GM13976 (cell line): ENCODE measurements around the gene JARID2.
"Not testable (repeated sequence)": the region's sequence is repeated elsewhere in the genome, so short reads cannot be mapped to it uniquely, and the experiment has no call there.

Experiments
- DNase-seq: peaks from one replicate; pipeline ENCODE4 v3.0.0; 2012; ENCODE audit warnings: low spot score
- in situ Hi-C: fragments of 300-500 bp; cut with MboI; formaldehyde crosslinking; loops from one replicate; pipeline ENCODE4 v1.12.0; 2022; ENCODE audit warnings: low sequenced_read_pairs, mixed read lengths, inconsistent platforms; ENCODE audit not compliant: unreplicated experiment
- TF ChIP-seq, protein P1 (sequence below): IDR thresholded peaks from 2 replicates; pipeline ENCODE4 v1.5.1; 2012; ENCODE audit warnings: borderline replicate concordance, mild to moderate bottlenecking; ENCODE audit not compliant: insufficient read depth; ENCODE audit errors: extremely low read depth, missing control alignments, control extremely low read depth

The JARID2 gene

DNA sequence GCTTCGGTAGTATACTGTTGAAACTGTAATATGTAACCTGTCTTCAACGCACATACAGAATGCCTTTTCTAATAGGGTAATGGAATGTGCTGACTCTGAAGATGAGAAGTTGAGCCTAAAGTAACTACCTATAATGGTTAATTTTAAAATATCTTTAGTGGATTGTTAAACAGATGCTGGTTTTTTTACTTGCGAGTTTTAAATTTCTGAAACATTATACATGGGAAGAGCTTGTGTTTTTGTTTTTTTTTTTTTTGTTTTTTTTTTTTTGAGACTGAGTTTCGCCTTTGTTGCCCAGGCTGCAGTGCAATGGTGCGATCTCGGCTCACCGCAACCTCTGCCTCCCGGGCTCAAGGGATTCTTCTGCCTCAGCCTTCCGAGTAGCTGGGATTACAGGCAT lies 166.9 kb downstream of the JARID2 start:
- TF ChIP-seq, protein P1, sequence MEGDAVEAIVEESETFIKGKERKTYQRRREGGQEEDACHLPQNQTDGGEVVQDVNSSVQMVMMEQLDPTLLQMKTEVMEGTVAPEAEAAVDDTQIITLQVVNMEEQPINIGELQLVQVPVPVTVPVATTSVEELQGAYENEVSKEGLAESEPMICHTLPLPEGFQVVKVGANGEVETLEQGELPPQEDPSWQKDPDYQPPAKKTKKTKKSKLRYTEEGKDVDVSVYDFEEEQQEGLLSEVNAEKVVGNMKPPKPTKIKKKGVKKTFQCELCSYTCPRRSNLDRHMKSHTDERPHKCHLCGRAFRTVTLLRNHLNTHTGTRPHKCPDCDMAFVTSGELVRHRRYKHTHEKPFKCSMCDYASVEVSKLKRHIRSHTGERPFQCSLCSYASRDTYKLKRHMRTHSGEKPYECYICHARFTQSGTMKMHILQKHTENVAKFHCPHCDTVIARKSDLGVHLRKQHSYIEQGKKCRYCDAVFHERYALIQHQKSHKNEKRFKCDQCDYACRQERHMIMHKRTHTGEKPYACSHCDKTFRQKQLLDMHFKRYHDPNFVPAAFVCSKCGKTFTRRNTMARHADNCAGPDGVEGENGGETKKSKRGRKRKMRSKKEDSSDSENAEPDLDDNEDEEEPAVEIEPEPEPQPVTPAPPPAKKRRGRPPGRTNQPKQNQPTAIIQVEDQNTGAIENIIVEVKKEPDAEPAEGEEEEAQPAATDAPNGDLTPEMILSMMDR: no peak
- DNase-seq: no peak
- in situ Hi-C loops: no loop called here

DNA sequence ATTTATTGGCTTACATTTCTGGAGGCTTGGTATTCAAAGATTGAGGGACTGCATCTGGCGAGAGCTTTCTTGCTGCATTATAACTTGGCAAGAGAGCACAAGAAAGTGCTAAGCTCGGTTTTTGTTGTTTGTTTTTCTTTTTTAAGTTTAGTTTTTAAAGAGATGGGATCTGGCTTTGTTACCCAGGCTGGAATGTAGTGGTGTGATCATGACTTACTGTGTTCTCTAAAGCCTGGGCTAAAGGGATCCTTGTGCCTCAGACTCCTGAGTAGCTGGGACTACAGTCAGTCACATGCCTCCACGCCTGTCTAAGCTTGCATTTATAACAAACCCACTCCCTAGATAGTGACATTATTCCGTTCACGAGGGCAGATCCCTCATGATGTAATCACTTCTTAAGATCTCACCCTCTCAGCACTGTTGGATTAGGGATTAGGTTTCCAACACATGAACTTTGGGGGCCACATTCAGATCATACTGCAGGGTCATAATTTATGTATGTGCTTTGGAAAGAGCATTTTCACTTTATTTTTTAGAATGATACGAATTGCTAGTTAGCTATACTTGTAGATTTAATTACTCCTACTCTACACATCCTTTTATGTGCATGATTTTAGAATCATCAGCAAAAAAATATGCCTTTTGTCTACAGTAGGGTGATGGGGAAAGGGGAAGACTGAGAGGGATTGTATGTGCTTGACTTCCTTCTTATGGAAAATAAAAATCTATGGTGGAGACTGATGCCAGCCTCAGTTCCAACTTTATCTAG lies 167.8 kb downstream of the JARID2 start:
- in situ Hi-C loops: no loop called here
- DNase-seq: no peak
- TF ChIP-seq, protein P1: no peak

DNA sequence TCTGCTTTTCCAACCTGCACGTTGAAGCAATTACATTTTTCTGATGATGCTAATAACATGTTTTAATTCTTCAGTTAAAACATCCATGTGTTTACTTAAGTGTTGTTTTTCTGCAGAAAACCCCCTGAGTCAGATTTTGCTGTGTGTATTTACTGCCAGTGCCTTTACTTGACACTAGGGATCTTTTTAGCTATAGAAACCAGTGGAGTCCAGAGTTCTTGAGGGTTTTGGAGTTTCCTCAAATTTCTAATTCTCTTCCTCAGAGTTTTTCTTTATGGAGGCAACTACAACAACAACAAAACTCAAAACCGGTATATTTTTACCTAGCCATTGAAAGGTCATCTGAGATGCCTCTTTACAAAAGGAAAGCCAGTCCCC lies 168.4 kb downstream of the JARID2 start:
- no peak for DNase-seq
- in situ Hi-C loops: no loop called here
- TF ChIP-seq, protein P1: no peak

DNA sequence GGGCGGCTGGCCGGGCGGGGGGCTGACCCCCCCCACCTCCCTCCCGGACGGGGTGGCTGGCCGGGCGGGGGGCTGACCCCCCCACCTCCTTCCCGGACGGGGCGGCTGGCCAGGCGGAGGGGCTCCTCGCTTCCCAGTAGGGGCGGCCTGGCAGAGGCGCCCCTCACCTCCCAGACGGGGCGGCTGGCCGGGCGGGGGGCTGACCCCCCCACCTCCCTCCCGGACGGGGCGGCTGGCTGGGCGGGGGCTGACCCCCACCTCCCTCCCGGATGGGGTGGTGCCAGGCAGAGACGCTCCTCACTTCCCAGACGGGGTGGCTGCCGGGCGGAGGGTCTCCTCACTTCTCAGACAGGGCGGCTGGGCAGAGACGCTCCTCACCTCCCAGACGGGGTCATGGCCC lies 169.8 kb downstream of the JARID2 start:
- in situ Hi-C loops, DNase-seq: not testable (repeated sequence)

- in situ Hi-C loops: no loop called here
- TF ChIP-seq, protein P1: no peak
- DNase-seq: no peak
These were observed 171.2 kb downstream of the JARID2 start for GRCh38 chr6:15416932-15417509.

DNA sequence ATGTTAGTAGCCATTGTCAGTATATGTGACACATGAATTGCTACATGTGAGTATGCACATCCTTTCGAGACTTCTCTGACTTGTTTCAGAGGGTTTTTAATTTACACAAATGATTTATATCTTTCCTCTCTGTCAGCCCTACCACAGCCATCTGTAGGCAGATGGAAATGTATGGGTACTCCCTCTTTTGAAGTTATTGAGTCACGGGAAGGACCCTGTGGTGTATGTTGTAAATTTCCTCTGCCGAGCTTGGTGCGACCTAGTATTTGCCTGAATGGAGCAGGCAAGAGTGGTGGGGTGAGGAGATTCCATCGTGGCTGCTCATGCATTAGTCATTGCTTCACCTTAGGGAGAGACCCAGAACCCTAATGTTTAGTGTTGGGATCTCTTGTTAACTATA lies 171.9 kb downstream of the JARID2 start:
- TF ChIP-seq, protein P1: no peak
- in situ Hi-C loops: no loop called here
- DNase-seq: no peak

DNA sequence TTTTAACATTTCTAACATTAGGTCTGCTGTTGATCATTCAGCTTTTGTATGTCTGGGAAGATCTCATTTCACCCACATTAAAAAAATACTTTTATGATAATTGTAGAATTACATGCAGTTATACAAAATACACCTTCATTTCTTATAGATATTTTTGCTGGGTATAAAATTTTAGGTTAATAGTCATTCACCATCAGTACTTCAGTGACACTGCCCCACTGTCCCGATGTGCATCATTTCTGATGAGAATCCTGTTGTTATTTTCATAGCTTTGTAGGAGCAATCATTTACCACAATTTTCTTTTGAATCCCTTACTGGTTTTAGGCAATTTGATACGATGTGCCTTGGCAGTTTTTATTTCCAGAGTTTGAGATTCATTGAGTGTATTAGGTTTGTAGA lies 173.6 kb downstream of the JARID2 start:
- TF ChIP-seq, protein P1: no peak
- DNase-seq: no peak
- in situ Hi-C loops: no loop called here
